ENCODE data around the gene CYLD.

CYLD gene

GRCh38 chr16:50741225-50741780, 583 bp upstream of the CYLD start:
- DNase-seq: no peak

GRCh38 chr16:50742576-50743200, 802 bp downstream of the CYLD start:
- peak; percentile 66 for DNase-seq

- DNase-seq: no peak
These were observed 1.8 kb downstream of the CYLD start for GRCh38 chr16:50743581-50744225.

- no peak for DNase-seq
These were observed 3.0 kb downstream of the CYLD start for GRCh38 chr16:50744881-50745280.

- no peak for DNase-seq
These were observed 4.1 kb downstream of the CYLD start for GRCh38 chr16:50745940-50746339.

GRCh38 chr16:50747207-50747956, 5.5 kb downstream of the CYLD start:
- no peak for DNase-seq

GRCh38 chr16:50751528-50751927, 9.6 kb downstream of the CYLD start:
- DNase-seq: no peak

- DNase-seq: no peak
These were observed 10.8 kb downstream of the CYLD start for GRCh38 chr16:50752471-50753235.

- DNase-seq: no peak
These were observed 14.6 kb downstream of the CYLD start for GRCh38 chr16:50756473-50756872.

GRCh38 chr16:50761267-50761666, 19.4 kb downstream of the CYLD start:
- DNase-seq: no peak

GRCh38 chr16:50762241-50762640, 20.4 kb downstream of the CYLD start:
- no peak for DNase-seq

- DNase-seq: no peak
These were observed 21.3 kb downstream of the CYLD start for GRCh38 chr16:50763211-50763610.

GRCh38 chr16:50765260-50765659, 23.4 kb downstream of the CYLD start:
- no peak for DNase-seq

- DNase-seq: no peak
These were observed 24.0 kb downstream of the CYLD start for GRCh38 chr16:50765861-50766260.

GRCh38 chr16:50767197-50767596, 25.3 kb downstream of the CYLD start:
- DNase-seq: no peak

GRCh38 chr16:50771366-50771765, 29.5 kb downstream of the CYLD start:
- DNase-seq: no peak

- DNase-seq: no peak
These were observed 32.5 kb downstream of the CYLD start for GRCh38 chr16:50774405-50774804.

GRCh38 chr16:50774960-50775359, 33.1 kb downstream of the CYLD start:
- DNase-seq: no peak

GRCh38 chr16:50776037-50776436, 34.2 kb downstream of the CYLD start:
- DNase-seq: no peak

- DNase-seq: no peak
These were observed 36.6 kb downstream of the CYLD start for GRCh38 chr16:50778284-50779163.

- peak; percentile 40 for DNase-seq
These were observed 39.2 kb downstream of the CYLD start for GRCh38 chr16:50781043-50781442.

GRCh38 chr16:50781518-50781917, 39.6 kb downstream of the CYLD start:
- no peak for DNase-seq

All from activated CD4-positive, alpha-beta T cell treated with anti-CD3 and anti-CD28 coated beads for 48 hours (primary cell).